Endothelial cell of umbilical vein (primary cell): ENCODE results near the gene LRRC43. TPM values are rescaled to one million over a fixed set of nuclear protein-coding genes. Genes with fewer than 3 reads are reported as not detected.

Source experiments
- BruUV-seq: library from RNA; stranded (reverse); fragments of 400-500 nt; replicated peaks from 2 replicates; lab custom pipeline; 2021; lab: Mats Ljungman, UMichigan
- CTCF ChIA-PET: fragments of 300-600, 350-600 bp; sonication (Branson Sonifier 250); formaldehyde crosslinking; loops from one replicate; lab custom pipeline; 2021; ENCODE audit warnings: antibody characterized with exemption, inconsistent platforms; lab: Charles Lee
- POLR2A ChIA-PET: fragments of 300-600, 350-600 bp; sonication (Branson Sonifier 250); formaldehyde crosslinking; loops from one replicate; lab custom pipeline; 2021; ENCODE audit warnings: antibody characterized with exemption, inconsistent platforms; lab: Charles Lee
- DNase-seq: peaks from one replicate; pipeline ENCODE4 v3.0.0-alpha.2; 2011; ENCODE audit warnings: low read depth, low spot score
- FAIRE-seq: peaks from 2 replicates; lab custom pipeline; 2011; peaks lifted over from hg19 to GRCh38; lab: Jason Lieb, UNC
- H2AFZ ChIP-seq: 2 replicates; pipeline ENCODE4 v1.6.0; 2012; ENCODE audit warnings: low read depth, low read length, control low read depth, inconsistent platforms
- H3K27ac ChIP-seq: 2 replicates; pipeline ENCODE4 v1.5.1; 2011; ENCODE audit warnings: low read depth, mild to moderate bottlenecking, control low read depth, low read length, moderate library complexity; ENCODE audit not compliant: insufficient read depth
- H3K27me3 ChIP-seq, 2 experiments: 2 replicates each; pipeline versions ENCODE4 v1.6.0 to v1.6.1; 2011; ENCODE audit warnings: low read length in 2 of 2, mixed read lengths in 1 of 2; ENCODE audit not compliant: control insufficient read depth in 2 of 2, insufficient read depth in 2 of 2
- H3K36me3 ChIP-seq, 2 experiments: 2 replicates in 1 of 2; 3 replicates in 1 of 2; pipeline ENCODE4 v1.5.1; 2011; ENCODE audit warnings: low read length in 2 of 2, mild to moderate bottlenecking in 1 of 2, moderate library complexity in 1 of 2; ENCODE audit not compliant: control insufficient read depth in 2 of 2, insufficient read depth in 2 of 2; ENCODE audit errors: extremely low read depth in 1 of 2
- H3K4me1 ChIP-seq: 3 replicates; pipeline ENCODE4 v1.5.1; 2011; ENCODE audit warnings: mild to moderate bottlenecking, low read length; ENCODE audit not compliant: control insufficient read depth, insufficient read depth; ENCODE audit errors: extremely low read depth
- H3K4me2 ChIP-seq: 2 replicates; pipeline ENCODE4 v1.6.1; 2011; ENCODE audit warnings: low read length, control low read depth, mixed read lengths; ENCODE audit not compliant: insufficient read depth
- H3K4me3 ChIP-seq, 3 experiments: fragments of 200-600 bp in 1 of 3; sonication (generic), shearing (Covaris generic) in 1 of 3; replicated peaks in 1 of 3; 2 replicates each; pipeline ENCODE4 v1.5.1; 2011 to 2016; ENCODE audit warnings: control low read depth in 3 of 3, low read length in 3 of 3, mild to moderate bottlenecking in 2 of 3, inconsistent platforms in 1 of 3, low read depth in 1 of 3, moderate library complexity in 1 of 3; ENCODE audit not compliant: insufficient read depth in 1 of 3
- H3K79me2 ChIP-seq: 2 replicates; pipeline ENCODE4 v1.6.0; 2012; ENCODE audit warnings: low read length, inconsistent platforms; ENCODE audit not compliant: control insufficient read depth, insufficient read depth
- H3K9ac ChIP-seq: replicated peaks from 2 replicates; pipeline ENCODE3; 2011; ENCODE audit warnings: low read length, control low read depth; ENCODE audit not compliant: insufficient read depth; ENCODE audit errors: extremely low read depth
- H3K9me1 ChIP-seq: replicated peaks from 3 replicates; pipeline ENCODE4 v1.6.0; 2011; ENCODE audit warnings: mild to moderate bottlenecking, low read length; ENCODE audit not compliant: control insufficient read depth, insufficient read depth; ENCODE audit errors: extremely low read depth
- H3K9me3 ChIP-seq: replicated peaks from 2 replicates; pipeline ENCODE4 v1.5.1; 2012; ENCODE audit warnings: low read length, inconsistent platforms; ENCODE audit not compliant: control insufficient read depth, insufficient read depth
- H4K20me1 ChIP-seq: replicated peaks from 2 replicates; pipeline ENCODE3; 2011; ENCODE audit warnings: mild to moderate bottlenecking, low read length; ENCODE audit not compliant: control insufficient read depth, insufficient read depth; ENCODE audit errors: extremely low read depth
- CTCF ChIP-seq, 2 donors: IDR thresholded peaks; 1 replicate in 1 of 2; 2 replicates in 1 of 2; pipeline ENCODE4 v1.5.1; 2011; ENCODE audit warnings: low read length in 2 of 2, mild to moderate bottlenecking in 2 of 2, moderate library complexity in 2 of 2, control low read depth in 1 of 2, inconsistent platforms in 1 of 2, low read depth in 1 of 2; ENCODE audit not compliant: insufficient read depth in 1 of 2; ENCODE audit errors: extremely low read depth in 1 of 2
- JUN ChIP-seq: IDR thresholded peaks from 2 replicates; pipeline ENCODE4 v1.6.1; 2011; ENCODE audit warnings: borderline replicate concordance, low read depth; ENCODE audit not compliant: insufficient read length, insufficient read depth
- MAX ChIP-seq: IDR thresholded peaks from 2 replicates; pipeline ENCODE4 v1.6.1; 2011; ENCODE audit not compliant: insufficient read depth, insufficient read length
- MYC ChIP-seq: IDR thresholded peaks from one replicate; pipeline ENCODE4 v1.6.1; 2011; ENCODE audit warnings: mild to moderate bottlenecking, low read depth, low read length
- dilution Hi-C: fragments of 300-500 bp; cut with MboI; formaldehyde crosslinking; loops from one replicate; pipeline ENCODE4 v1.15.0; 2019; ENCODE audit warnings: low sequenced_read_pairs; ENCODE audit not compliant: extremely low pct_ligation_motif_present
- intact Hi-C: fragments of 100-400 bp; cut with micrococcal nuclease; formaldehyde crosslinking; loops from one replicate; pipeline ENCODE4 v1.10.0; 2022
- polyA plus RNA-seq, 4 experiments: library from polyadenylated mRNA; depleted of rRNA in 3 of 4; stranded (reverse) in 3 of 4; unstranded in 1 of 4; fragments of >200 nt; gene quantifications; 2 replicates each; pipeline versions ENCODE4 v1.2.1 to v1.2.3, GENCODE V29; 2011 to 2012; ENCODE audit warnings: missing spikeins in 1 of 4
- total RNA-seq: library from RNA; stranded (reverse); gene quantifications from 2 replicates; pipeline ENCODE4 v1.2.3, GENCODE V29; 2021

LRRC43 gene
- total and polyA plus RNA-seq, 2 donors (not counting 3 experiments of a cell fraction or from before 2014, with no cell fraction given): 3.1 to 3.4 TPM

GRCh38 chr12:122135437-122136031, 47.4 kb upstream of the LRRC43 start:
- Histone ChIP-seq H3K9ac (no peak overlapping the region), H4K20me1 (no peaks in the 10 kb centered on the region), H3K4me1 (no peaks in the 10 kb centered on the region), H3K9me3 (no peaks in the 10 kb centered on the region), H3K36me3 (peaks cover 4 to 27% of the 10 kb centered on the region in 2 experiments), H3K79me2 (no peaks in the 10 kb centered on the region), H2AFZ (no peak overlapping the region), H3K27me3 (no peaks in the 10 kb centered on the region), H3K4me2 (no peak overlapping the region), H3K9me1 (no peaks in the 10 kb centered on the region), H3K4me3 (no peak overlapping the region), H3K27ac (no peak overlapping the region)
- intact Hi-C loops: no loop called here
- no peak for TF ChIP-seq MYC
- no peak for TF ChIP-seq MAX
- no peak for DNase-seq
- BruUV-seq: no TSS peak
- ChIA-PET POLR2A (no interaction called here), CTCF (no interaction called here)
- dilution Hi-C loops: no loop called here
- no peak for FAIRE-seq

GRCh38 chr12:122137229-122137628, 45.7 kb upstream of the LRRC43 start:
- POLR2A ChIA-PET: no interaction called here
- Histone ChIP-seq H3K27ac (no peak overlapping the region), H3K9me3 (no peaks in the 10 kb centered on the region), H2AFZ (no peak overlapping the region), H3K4me2 (no peak overlapping the region), H3K9ac (no peak overlapping the region), H3K36me3 (peaks cover 4 to 35% of the 10 kb centered on the region in 2 experiments), H4K20me1 (no peaks in the 10 kb centered on the region), H3K79me2 (no peaks in the 10 kb centered on the region), H3K4me1 (no peaks in the 10 kb centered on the region), H3K27me3 (no peaks in the 10 kb centered on the region), H3K4me3 (no peak overlapping the region), H3K9me1 (no peaks in the 10 kb centered on the region)
- CTCF ChIA-PET: interaction anchor here (1.7 to 2.7 kb wide), 2 partner anchors 54 to 83 kb away, joined by 8 to 18 read pairs; no protein-coding TSS in a partner anchor
- FAIRE-seq: no peak
- no TSS peak for BruUV-seq
- TF ChIP-seq JUN (no peak), CTCF (IDR thresholded peaks at IDR 0.05; ENCODE audit: extremely low read depth in 1 of 2, insufficient read depth in 1 of 2, low read depth in 1 of 2, low read length in 2 of 2) (peak in 1 of 2 donors; percentile 1)
- dilution Hi-C loops: no loop called here
- DNase-seq: no peak
- intact Hi-C loops: no loop called here
